HG03095 (cell line): Measurements from ENCODE around the gene HS6ST1.
"Not testable (repeated sequence)": the region's sequence is repeated elsewhere in the genome, so short reads cannot be mapped to it uniquely, and the experiment has no call there.

ENCODE experiments used
- ATAC-seq: cut with Tn5 transposase; IDR thresholded peaks from one replicate; pipeline ENCODE4 v1.9.1; 2021; ENCODE audit warnings: moderate library complexity; ENCODE audit not compliant: unreplicated experiment

Gene HS6ST1

GRCh38 chr2:128269990-128270671 lies 48.5 kb downstream of the HS6ST1 start:
- no peak for ATAC-seq

DNA sequence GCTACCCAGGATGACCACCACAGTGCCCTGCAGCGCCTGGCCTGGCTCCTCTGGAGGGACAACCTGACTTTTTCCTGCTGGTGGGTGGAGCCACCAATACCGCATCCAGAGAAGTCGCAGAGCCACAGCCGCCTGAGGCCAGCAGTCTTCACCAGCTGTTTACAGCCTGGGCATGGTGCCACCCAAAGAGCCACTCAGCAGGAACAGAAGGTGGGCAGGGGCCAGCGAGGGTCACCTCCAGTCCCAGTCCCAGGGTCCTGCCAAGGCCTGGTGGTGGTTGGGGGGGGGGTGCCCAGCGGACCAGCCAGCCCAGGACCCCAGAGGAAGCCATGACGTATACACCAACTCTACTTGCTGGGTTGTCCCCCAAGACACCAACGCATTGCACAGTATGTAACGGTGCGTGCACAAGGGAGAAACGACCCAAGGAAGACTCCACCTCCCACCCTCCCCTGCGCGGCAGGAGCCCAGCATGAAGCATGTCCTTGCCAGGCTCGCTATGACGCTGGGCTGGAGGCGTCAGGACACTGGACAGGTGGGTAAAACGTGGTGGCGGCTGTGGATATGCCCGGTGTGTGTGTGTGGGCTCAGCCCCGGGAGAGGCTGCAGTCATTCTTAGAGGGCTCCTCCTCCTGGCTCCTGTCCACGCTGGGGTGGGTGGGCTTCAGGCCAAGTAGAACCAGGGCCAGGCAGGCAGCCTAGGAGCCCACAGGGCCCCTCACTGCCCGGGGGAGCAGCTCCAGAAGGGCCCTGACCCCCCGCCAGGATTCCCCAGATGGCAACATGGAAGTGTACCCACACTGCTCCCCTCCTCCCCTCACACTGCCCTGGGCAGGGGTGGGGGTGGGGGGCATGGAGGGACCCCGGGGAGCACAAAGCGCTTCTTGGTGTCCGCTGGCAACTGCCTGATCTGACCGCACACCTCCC lies 49.3 kb downstream of the HS6ST1 start:
- no peak for ATAC-seq

GRCh38 chr2:128268611-128269010 lies 50.1 kb downstream of the HS6ST1 start:
- ATAC-seq, result not testable (repeated sequence)

GRCh38 chr2:128268145-128268544 lies 50.5 kb downstream of the HS6ST1 start:
- ATAC-seq, result not testable (repeated sequence)

DNA sequence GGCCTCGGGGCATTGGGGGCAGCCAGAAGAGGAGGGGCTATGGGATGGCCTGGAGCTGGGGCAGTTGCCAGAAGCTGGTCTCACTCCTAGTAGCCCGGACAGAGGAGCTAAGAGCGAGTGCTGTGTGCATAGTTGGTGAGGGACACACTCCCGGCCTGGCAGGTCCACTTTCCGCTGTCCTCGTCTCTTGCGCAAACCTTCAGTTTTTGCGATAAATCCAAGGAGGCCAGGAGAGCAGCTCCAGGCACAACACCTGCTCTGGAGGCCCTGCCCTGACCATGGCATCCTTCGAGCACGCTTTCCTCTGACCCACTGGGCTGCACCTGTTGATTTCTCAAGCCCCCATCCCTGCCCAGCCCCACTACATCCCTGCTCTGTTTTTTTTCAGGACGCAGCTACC lies 51.0 kb downstream of the HS6ST1 start:
- not testable (repeated sequence) for ATAC-seq

- not testable (repeated sequence) for ATAC-seq
Measured at GRCh38 chr2:128267197-128267596, 51.5 kb downstream of the HS6ST1 start.

GRCh38 chr2:128266463-128266862 lies 52.2 kb downstream of the HS6ST1 start:
- not testable (repeated sequence) for ATAC-seq

- ATAC-seq, result not testable (repeated sequence)
Measured at GRCh38 chr2:128265608-128265993, 53.1 kb downstream of the HS6ST1 start.

GRCh38 chr2:128264881-128265607 lies 53.6 kb downstream of the HS6ST1 start:
- no peak for ATAC-seq

GRCh38 chr2:128263902-128264331 lies 54.8 kb downstream of the HS6ST1 start:
- ATAC-seq, result no peak

- ATAC-seq, result no peak
Measured at GRCh38 chr2:128262315-128263253, 56.1 kb downstream of the HS6ST1 start.

DNA sequence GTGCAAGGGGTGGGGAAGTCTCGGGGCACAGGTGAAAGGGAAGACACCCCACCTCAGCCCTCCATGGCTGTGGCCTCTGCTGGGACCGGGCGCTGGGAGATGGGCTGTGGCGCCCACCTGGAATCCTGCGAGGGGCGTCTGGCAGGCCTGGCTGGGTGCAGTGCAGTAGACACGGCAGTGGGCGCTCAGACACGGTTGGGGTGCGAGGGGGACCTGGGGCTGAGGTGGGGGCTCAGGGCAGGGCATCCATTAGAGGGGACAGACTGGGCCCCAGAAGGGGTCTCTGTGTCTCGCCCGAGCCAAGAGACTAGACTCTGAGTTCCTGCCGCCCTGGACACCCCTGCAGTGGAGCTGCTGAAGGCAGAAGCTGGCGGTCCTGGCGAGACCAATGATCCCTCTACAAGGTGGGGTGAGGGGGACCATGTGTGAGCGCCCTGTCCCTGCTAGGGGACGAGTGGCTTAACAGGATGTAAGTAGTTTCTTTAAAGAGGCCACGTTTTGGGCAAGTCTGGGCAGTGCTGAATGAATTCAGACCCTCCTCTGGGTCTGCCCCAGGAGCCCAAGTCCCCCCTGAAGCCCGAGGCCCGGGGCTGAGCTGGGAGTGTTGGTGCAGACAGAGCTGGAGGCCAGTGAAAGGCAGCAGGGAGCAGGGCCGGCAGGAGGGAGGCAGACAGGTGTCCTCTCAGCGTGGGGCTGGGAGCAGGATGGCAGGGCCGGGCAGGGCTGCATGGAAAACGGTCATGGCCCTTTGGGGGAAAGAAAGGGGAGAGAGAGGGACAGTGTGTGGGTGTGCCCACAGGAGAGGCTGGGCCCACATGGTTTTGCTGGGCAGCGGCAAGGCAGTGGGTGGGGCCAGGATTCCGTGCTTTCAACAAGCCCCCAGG lies 57.2 kb downstream of the HS6ST1 start:
- ATAC-seq, result no peak

GRCh38 chr2:128260239-128261138 lies 58.2 kb downstream of the HS6ST1 start:
- ATAC-seq, result no peak

GRCh38 chr2:128259585-128259984 lies 59.1 kb downstream of the HS6ST1 start:
- ATAC-seq, result no peak

DNA sequence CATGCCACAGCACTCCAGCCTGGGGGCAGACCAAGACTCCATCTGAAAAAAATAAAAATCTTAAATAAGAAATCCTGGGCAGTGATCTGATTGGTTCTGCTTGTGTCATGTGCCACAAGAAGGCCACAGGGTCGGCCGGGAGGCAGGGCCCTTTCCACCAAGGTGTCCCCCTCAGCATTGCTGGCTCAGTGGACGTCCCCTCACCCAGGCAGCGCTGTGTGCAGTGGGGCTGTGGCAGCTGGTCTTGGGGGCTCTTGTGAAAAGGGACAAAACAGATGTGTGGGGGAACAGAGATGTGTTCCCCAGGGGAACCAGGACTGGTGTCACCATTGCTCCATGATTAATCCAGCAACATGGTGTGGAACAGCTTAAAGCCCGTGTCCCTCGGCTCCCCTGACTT lies 60.5 kb downstream of the HS6ST1 start:
- no peak for ATAC-seq

- no peak for ATAC-seq
Measured at GRCh38 chr2:128252501-128252900, 66.2 kb downstream of the HS6ST1 start.

GRCh38 chr2:128252086-128252485 lies 66.6 kb downstream of the HS6ST1 start:
- ATAC-seq, result not testable (repeated sequence)
